ENCODE results near the gene C2CD4D. TPM values are rescaled to one million over a fixed set of nuclear protein-coding genes. Genes with fewer than 3 reads are reported as not detected.
"Not testable (repeated sequence)": the region's sequence is repeated elsewhere in the genome, so short reads cannot be mapped to it uniquely, and the experiment has no call there.

The C2CD4D gene
- total RNA-seq (0.05 TPM), polyA plus RNA-seq (0.34 TPM)
- long read RNA-seq, donor 1, result 0 reads
- long read RNA-seq, donor 2, result 0 reads
- long read RNA-seq, donor 3, result 0 reads
- long read RNA-seq, donor 4, result 0 reads
- long read RNA-seq, donor 5, result 0 reads
- long read RNA-seq, donor 6, result 0 reads
- long read RNA-seq, donor 7, result 0 reads
- long read RNA-seq, donor 8, result 0 reads
- long read RNA-seq, donor 9, result 0 reads
- long read RNA-seq, donor 10, result 0 reads

GRCh38 chr1:151839457-151840403 is at the start of gene C2CD4D:
Gene C2CD4D, minus strand, starts transcription at chr1:151839820. Its CDS starts 831 bp downstream, at chr1:151838989.
- Histone ChIP-seq H3K36me3 (ENCODE audit: control insufficient read depth in 2 of 2, insufficient read depth in 2 of 2, low read length in 1 of 2) (no peaks in the 10 kb centered on the region), H3K27ac (ENCODE audit: low read depth in 1 of 2, low read length in 1 of 2) (peak within 1 kb of the TSS in 1 of 2 donors; percentile 87), H3K4me1 (ENCODE audit: control insufficient read depth in 2 of 2, insufficient read depth in 2 of 2, low read length in 2 of 2) (peaks cover 36 to 44% of the 10 kb centered on the region in 2 donors), H3K9me3 (ENCODE audit: control insufficient read depth in 2 of 2, insufficient read depth in 1 of 2, low read length in 1 of 2) (peaks cover 0 to 4% of the 10 kb centered on the region in 2 donors), H3K4me3 (ENCODE audit: low read length in 2 of 2) (peak within 1 kb of the TSS; percentile 26 to 42), H3K27me3 (ENCODE audit: control insufficient read depth in 2 of 2, insufficient read depth in 1 of 2, low read length in 1 of 2) (peaks cover 27 to 44% of the 10 kb centered on the region in 2 donors)
- WGBS, result 5% methylated on average over 47 of the region's 47 CpGs
- DNase-seq (ENCODE audit: low read depth in 6 of 9, low spot score in 9 of 9), result peak in 3 of 9 donors; percentile 65 to 83 (median 70)

GRCh38 chr1:151888972-151889570 is 49.5 kb upstream of the C2CD4D start:
- 97% methylated on average over 2 of the region's 2 CpGs for WGBS
- H3K4me3 ChIP-seq (ENCODE audit: low read length in 2 of 2), result no peak overlapping the region
- DNase-seq (ENCODE audit: low read depth in 6 of 9, low spot score in 9 of 9), result no peak
- no peak overlapping the region for H3K27ac ChIP-seq (ENCODE audit: low read depth in 1 of 2, low read length in 1 of 2)
- peaks cover 2 to 5% of the 10 kb centered on the region in 2 donors for H3K4me1 ChIP-seq (ENCODE audit: control insufficient read depth in 2 of 2, insufficient read depth in 2 of 2, low read length in 2 of 2)
- no peaks in the 10 kb centered on the region for H3K9me3 ChIP-seq (ENCODE audit: control insufficient read depth in 2 of 2, insufficient read depth in 1 of 2, low read length in 1 of 2)
- H3K27me3 ChIP-seq (ENCODE audit: control insufficient read depth in 2 of 2, insufficient read depth in 1 of 2, low read length in 1 of 2), result no peaks in the 10 kb centered on the region
- H3K36me3 ChIP-seq (ENCODE audit: control insufficient read depth in 2 of 2, insufficient read depth in 2 of 2, low read length in 1 of 2), result peaks cover 0 to 4% of the 10 kb centered on the region in 2 donors

GRCh38 chr1:151887028-151887427 is 47.4 kb upstream of the C2CD4D start:
- peaks cover 2 to 5% of the 10 kb centered on the region in 2 donors for H3K4me1 ChIP-seq (ENCODE audit: control insufficient read depth in 2 of 2, insufficient read depth in 2 of 2, low read length in 2 of 2)
- WGBS, result 97% methylated on average over 1 of the region's 1 CpG
- DNase-seq (ENCODE audit: low read depth in 6 of 9, low spot score in 9 of 9), result no peak
- H3K27ac ChIP-seq (ENCODE audit: low read depth in 1 of 2, low read length in 1 of 2), result no peak overlapping the region
- H3K27me3 ChIP-seq (ENCODE audit: control insufficient read depth in 2 of 2, insufficient read depth in 1 of 2, low read length in 1 of 2), result no peaks in the 10 kb centered on the region
- no peak overlapping the region for H3K4me3 ChIP-seq (ENCODE audit: low read length in 2 of 2)
- H3K36me3 ChIP-seq (ENCODE audit: control insufficient read depth in 2 of 2, insufficient read depth in 2 of 2, low read length in 1 of 2), result peaks cover 0 to 4% of the 10 kb centered on the region in 2 donors
- H3K9me3 ChIP-seq (ENCODE audit: control insufficient read depth in 2 of 2, insufficient read depth in 1 of 2, low read length in 1 of 2), result no peaks in the 10 kb centered on the region

- Histone ChIP-seq H3K27ac (ENCODE audit: low read depth in 1 of 2, low read length in 1 of 2) (no peak overlapping the region), H3K4me1 (ENCODE audit: control insufficient read depth in 2 of 2, insufficient read depth in 2 of 2, low read length in 2 of 2) (no peaks in the 10 kb centered on the region), H3K9me3 (ENCODE audit: control insufficient read depth in 2 of 2, insufficient read depth in 1 of 2, low read length in 1 of 2) (no peaks in the 10 kb centered on the region), H3K36me3 (ENCODE audit: control insufficient read depth in 2 of 2, insufficient read depth in 2 of 2, low read length in 1 of 2) (peaks cover 0 to 4% of the 10 kb centered on the region in 2 donors), H3K27me3 (ENCODE audit: control insufficient read depth in 2 of 2, insufficient read depth in 1 of 2, low read length in 1 of 2) (no peaks in the 10 kb centered on the region), H3K4me3 (ENCODE audit: low read length in 2 of 2) (no peak overlapping the region)
- WGBS, result 93% methylated on average over 1 of the region's 1 CpG
- no peak for DNase-seq (ENCODE audit: low read depth in 6 of 9, low spot score in 9 of 9)
These were observed 45.9 kb upstream of the C2CD4D start for GRCh38 chr1:151885479-151885878.

- not testable (repeated sequence) for H3K4me3 ChIP-seq (ENCODE audit: low read length in 2 of 2); H3K27ac ChIP-seq (ENCODE audit: low read depth in 1 of 2, low read length in 1 of 2); H3K4me1 ChIP-seq (ENCODE audit: control insufficient read depth in 2 of 2, insufficient read depth in 2 of 2, low read length in 2 of 2); DNase-seq (ENCODE audit: low read depth in 6 of 9, low spot score in 9 of 9); H3K27me3 ChIP-seq (ENCODE audit: control insufficient read depth in 2 of 2, insufficient read depth in 1 of 2, low read length in 1 of 2); H3K9me3 ChIP-seq (ENCODE audit: control insufficient read depth in 2 of 2, insufficient read depth in 1 of 2, low read length in 1 of 2); H3K36me3 ChIP-seq (ENCODE audit: control insufficient read depth in 2 of 2, insufficient read depth in 2 of 2, low read length in 1 of 2)
- WGBS, result 99% methylated on average over 5 of the region's 5 CpGs
These were observed 45.3 kb upstream of the C2CD4D start for GRCh38 chr1:151884879-151885278.

- not testable (repeated sequence) for H3K36me3 ChIP-seq (ENCODE audit: control insufficient read depth in 2 of 2, insufficient read depth in 2 of 2, low read length in 1 of 2); H3K9me3 ChIP-seq (ENCODE audit: control insufficient read depth in 2 of 2, insufficient read depth in 1 of 2, low read length in 1 of 2); H3K27me3 ChIP-seq (ENCODE audit: control insufficient read depth in 2 of 2, insufficient read depth in 1 of 2, low read length in 1 of 2); H3K4me1 ChIP-seq (ENCODE audit: control insufficient read depth in 2 of 2, insufficient read depth in 2 of 2, low read length in 2 of 2); DNase-seq (ENCODE audit: low read depth in 6 of 9, low spot score in 9 of 9); H3K4me3 ChIP-seq (ENCODE audit: low read length in 2 of 2); H3K27ac ChIP-seq (ENCODE audit: low read depth in 1 of 2, low read length in 1 of 2)
- 96% methylated on average over 3 of the region's 3 CpGs for WGBS
These were observed 44.8 kb upstream of the C2CD4D start for GRCh38 chr1:151884445-151884844.

GRCh38 chr1:151883898-151884297 is 44.3 kb upstream of the C2CD4D start:
- H3K27ac ChIP-seq (ENCODE audit: low read depth in 1 of 2, low read length in 1 of 2); H3K27me3 ChIP-seq (ENCODE audit: control insufficient read depth in 2 of 2, insufficient read depth in 1 of 2, low read length in 1 of 2); H3K9me3 ChIP-seq (ENCODE audit: control insufficient read depth in 2 of 2, insufficient read depth in 1 of 2, low read length in 1 of 2); DNase-seq (ENCODE audit: low read depth in 6 of 9, low spot score in 9 of 9); H3K4me1 ChIP-seq (ENCODE audit: control insufficient read depth in 2 of 2, insufficient read depth in 2 of 2, low read length in 2 of 2); H3K4me3 ChIP-seq (ENCODE audit: low read length in 2 of 2); H3K36me3 ChIP-seq (ENCODE audit: control insufficient read depth in 2 of 2, insufficient read depth in 2 of 2, low read length in 1 of 2): not testable (repeated sequence)
- WGBS, result 99% methylated on average over 4 of the region's 4 CpGs

- not testable (repeated sequence) for DNase-seq (ENCODE audit: low read depth in 6 of 9, low spot score in 9 of 9); H3K27me3 ChIP-seq (ENCODE audit: control insufficient read depth in 2 of 2, insufficient read depth in 1 of 2, low read length in 1 of 2)
These were observed 43.3 kb upstream of the C2CD4D start for GRCh38 chr1:151882918-151883317.

GRCh38 chr1:151882466-151882865 is 42.8 kb upstream of the C2CD4D start:
- H3K27me3 ChIP-seq (ENCODE audit: control insufficient read depth in 2 of 2, insufficient read depth in 1 of 2, low read length in 1 of 2), result no peaks in the 10 kb centered on the region
- H3K4me3 ChIP-seq (ENCODE audit: low read length in 2 of 2), result no peak overlapping the region
- no peaks in the 10 kb centered on the region for H3K4me1 ChIP-seq (ENCODE audit: control insufficient read depth in 2 of 2, insufficient read depth in 2 of 2, low read length in 2 of 2)
- no peaks in the 10 kb centered on the region for H3K9me3 ChIP-seq (ENCODE audit: control insufficient read depth in 2 of 2, insufficient read depth in 1 of 2, low read length in 1 of 2)
- H3K36me3 ChIP-seq (ENCODE audit: control insufficient read depth in 2 of 2, insufficient read depth in 2 of 2, low read length in 1 of 2), result no peaks in the 10 kb centered on the region
- WGBS, result 98% methylated on average over 2 of the region's 2 CpGs
- no peak for DNase-seq (ENCODE audit: low read depth in 6 of 9, low spot score in 9 of 9)
- no peak overlapping the region for H3K27ac ChIP-seq (ENCODE audit: low read depth in 1 of 2, low read length in 1 of 2)

More at GRCh38 chr1:151882918-151883317, 43.3 kb upstream of the C2CD4D start:
- H3K27ac ChIP-seq (ENCODE audit: low read depth in 1 of 2, low read length in 1 of 2); H3K4me3 ChIP-seq (ENCODE audit: low read length in 2 of 2); H3K4me1 ChIP-seq (ENCODE audit: control insufficient read depth in 2 of 2, insufficient read depth in 2 of 2, low read length in 2 of 2); H3K9me3 ChIP-seq (ENCODE audit: control insufficient read depth in 2 of 2, insufficient read depth in 1 of 2, low read length in 1 of 2); H3K36me3 ChIP-seq (ENCODE audit: control insufficient read depth in 2 of 2, insufficient read depth in 2 of 2, low read length in 1 of 2): not testable (repeated sequence)
- 97% methylated on average over 5 of the region's 5 CpGs for WGBS
